Sigmoid colon (tissue), 7 donors: ENCODE data around the gene PRLR. TPM values are rescaled to one million over a fixed set of nuclear protein-coding genes. Genes with fewer than 3 reads are reported as not detected.
"Not testable (repeated sequence)": the region's sequence is repeated elsewhere in the genome, so short reads cannot be mapped to it uniquely, and the experiment has no call there.

Experiments
- DNase-seq: peaks from one replicate; pipeline ENCODE4 v3.0.0-alpha.2; 2019
- H3K27ac ChIP-seq, 4 donors: fragments of 200-600 bp; sonication (generic); one replicate each; pipeline ENCODE4 v1.5.1; 2016 to 2019; ENCODE audit warnings: mild to moderate bottlenecking in 1 of 4
- H3K27me3 ChIP-seq, 3 donors: fragments of 200-600 bp; sonication (generic); one replicate each; pipeline ENCODE4 v1.5.1; 2019; ENCODE audit warnings: mild to moderate bottlenecking in 1 of 3
- H3K36me3 ChIP-seq, 4 donors: fragments of 200-600 bp; sonication (generic); one replicate each; pipeline ENCODE4 v1.5.1; 2016 to 2019
- H3K4me1 ChIP-seq, 4 donors: fragments of 200-600 bp; sonication (generic); one replicate each; pipeline ENCODE4 v1.5.1; 2017 to 2019
- H3K4me3 ChIP-seq, 4 donors: fragments of 200-600 bp; sonication (generic); one replicate each; pipeline ENCODE4 v1.5.1; 2017 to 2019; ENCODE audit warnings: mild to moderate bottlenecking in 2 of 4, moderate library complexity in 1 of 4
- H3K9me3 ChIP-seq, 4 donors: fragments of 200-600 bp in 3 of 4; sonication (generic) in 3 of 4; one replicate each; pipeline versions ENCODE4 v1.5.1 to v1.6.1; 2013 to 2019
- CTCF ChIP-seq, 4 experiments: fragments of 450-650 bp in 3 of 4; fragments of 200-600 bp in 1 of 4; IDR thresholded peaks; one replicate each; pipeline ENCODE4 v1.5.1; 2016 to 2019; ENCODE audit warnings: antibody characterized with exemption in 4 of 4, mild to moderate bottlenecking in 3 of 4, moderate library complexity in 2 of 4
- EP300 ChIP-seq, 4 donors: sonication (generic); formaldehyde crosslinking; IDR thresholded peaks; one replicate each; pipeline ENCODE4 v1.6.1; 2017; ENCODE audit warnings: antibody characterized with exemption in 4 of 4
- POLR2A ChIP-seq, 2 donors: fragments of 450-650 bp; IDR thresholded peaks; one replicate each; pipeline ENCODE4 v1.6.1; 2016; ENCODE audit warnings: antibody characterized with exemption in 2 of 2, mild to moderate bottlenecking in 2 of 2, moderate library complexity in 2 of 2
- POLR2AphosphoS5 ChIP-seq, 4 donors: sonication (generic); formaldehyde crosslinking; IDR thresholded peaks; one replicate each; pipeline ENCODE4 v1.6.1; 2017; ENCODE audit warnings: antibody characterized with exemption in 4 of 4
- WGBS, 2 donors: extraction: QIAGEN DNeasy Blood & Tissue Kit; methylation state at CpG; one replicate each; pipeline ENCODE4 v1.1.7; 2013; 5-methylcytosine and 5-hydroxymethylcytosine counted together
- intact Hi-C: fragments of 100-400 bp; cut with DNase I; formaldehyde crosslinking; loops from one replicate; pipeline ENCODE4 v1.15.1; 2023
- polyA plus RNA-seq, 3 donors: library from polyadenylated mRNA; stranded (reverse); fragments of 200-250 nt; gene quantifications; one replicate each; pipeline ENCODE4 v1.2.3, GENCODE V29; 2013
- total RNA-seq, 4 donors: library from RNA; depleted of rRNA; stranded (reverse); fragments of >200 nt; gene quantifications; one replicate each; pipeline ENCODE4 v1.1.0, GENCODE V29; 2016
- donor health status: healthy with polysubstance abuse.
- donor health status: Bipolar disorder and iron deficiency.
- donor health status: healthy.

The PRLR gene
- total and polyA plus RNA-seq, 7 donors, result 0.60 to 1.9 (median 0.95) TPM

GRCh38 chr5:35188031-35188457, 42.2 kb downstream of the PRLR start:
- 20 to 66% methylated on average over 9 of the region's 9 CpGs for WGBS, 2 donors

GRCh38 chr5:35187621-35188020, 42.7 kb downstream of the PRLR start:
- H3K4me3 ChIP-seq, DNase-seq, H3K27me3 ChIP-seq, H3K9me3 ChIP-seq, intact Hi-C loops, H3K36me3 ChIP-seq, H3K4me1 ChIP-seq, H3K27ac ChIP-seq: not testable (repeated sequence)
- WGBS, 2 donors, result 50 to 73% methylated on average over 3 of the region's 3 CpGs

More at GRCh38 chr5:35188031-35188457, 42.2 kb downstream of the PRLR start:
- Histone ChIP-seq H3K9me3 (no peaks in the 10 kb centered on the region), H3K36me3 (no peaks in the 10 kb centered on the region), H3K27ac (no peak overlapping the region), H3K27me3 (no peaks in the 10 kb centered on the region), H3K4me1 (no peaks in the 10 kb centered on the region), H3K4me3 (no peak overlapping the region)
- TF ChIP-seq CTCF (IDR thresholded peaks at IDR 0.05) (no peak), POLR2A (IDR thresholded peaks at IDR 0.05) (no peak), EP300 (IDR thresholded peaks at IDR 0.05) (no peak), POLR2AphosphoS5 (IDR thresholded peaks at IDR 0.05) (no peak)
- no peak for DNase-seq
- intact Hi-C loops, result no loop called here

GRCh38 chr5:35186749-35187148, 43.5 kb downstream of the PRLR start:
- TF ChIP-seq POLR2A (IDR thresholded peaks at IDR 0.05) (no peak), CTCF (IDR thresholded peaks at IDR 0.05) (no peak), POLR2AphosphoS5 (IDR thresholded peaks at IDR 0.05) (no peak), EP300 (IDR thresholded peaks at IDR 0.05) (no peak)
- 47 to 85% methylated on average over 5 of the region's 5 CpGs for WGBS, 2 donors

GRCh38 chr5:35185518-35185917, 44.8 kb downstream of the PRLR start:
- no peaks in the 10 kb centered on the region for H3K4me1 ChIP-seq
- no peaks in the 10 kb centered on the region for H3K36me3 ChIP-seq
- H3K9me3 ChIP-seq, result no peaks in the 10 kb centered on the region
- H3K4me3 ChIP-seq, result no peak overlapping the region
- H3K27me3 ChIP-seq, result no peaks in the 10 kb centered on the region
- no peak for DNase-seq
- TF ChIP-seq POLR2AphosphoS5 (IDR thresholded peaks at IDR 0.05) (no peak), POLR2A (IDR thresholded peaks at IDR 0.05) (no peak), CTCF (IDR thresholded peaks at IDR 0.05) (no peak), EP300 (IDR thresholded peaks at IDR 0.05) (no peak)
- WGBS, 2 donors, result 21 to 70% methylated on average over 4 of the region's 4 CpGs
- no peak overlapping the region for H3K27ac ChIP-seq
- intact Hi-C loops, result no loop called here

More at GRCh38 chr5:35186749-35187148, 43.5 kb downstream of the PRLR start:
- no peak for DNase-seq
- no peaks in the 10 kb centered on the region for H3K27me3 ChIP-seq
- no peaks in the 10 kb centered on the region for H3K4me1 ChIP-seq
- intact Hi-C loops, result no loop called here
- H3K9me3 ChIP-seq, result no peaks in the 10 kb centered on the region
- H3K36me3 ChIP-seq, result no peaks in the 10 kb centered on the region
- no peak overlapping the region for H3K27ac ChIP-seq
- no peak overlapping the region for H3K4me3 ChIP-seq

- H3K27ac ChIP-seq, result no peak overlapping the region
- intact Hi-C loops, result no loop called here
- WGBS, 2 donors, result 93% methylated on average over 1 of the region's 1 CpG
- no peaks in the 10 kb centered on the region for H3K4me1 ChIP-seq
- no peaks in the 10 kb centered on the region for H3K27me3 ChIP-seq
- DNase-seq, result no peak
- H3K4me3 ChIP-seq, result no peak overlapping the region
- H3K36me3 ChIP-seq, result no peaks in the 10 kb centered on the region
- no peak for TF ChIP-seq CTCF (IDR thresholded peaks at IDR 0.05)
- H3K9me3 ChIP-seq, result no peaks in the 10 kb centered on the region
These were observed 46.7 kb downstream of the PRLR start for GRCh38 chr5:35183556-35183955.
